B cell (primary cell): Measurements from ENCODE around the gene DROSHA.

Source experiments
- EZH2 ChIP-seq: IDR thresholded peaks from 2 replicates; pipeline ENCODE4 v1.6.1; 2012; ENCODE audit warnings: borderline replicate concordance, low read depth, mild to moderate bottlenecking, moderate library complexity, low read length; ENCODE audit not compliant: insufficient read depth, poor library complexity, severe bottlenecking
- TF ChIP-seq, protein P1 (sequence below): fragments of 200-600 bp; IDR thresholded peaks from one replicate; pipeline ENCODE4 v1.8.0; 2022; ENCODE audit warnings: antibody characterized with exemption, mild to moderate bottlenecking

GRCh38 chr5:31537851-31538250 is 6.0 kb upstream of the DROSHA start:
- TF ChIP-seq, protein P1, sequence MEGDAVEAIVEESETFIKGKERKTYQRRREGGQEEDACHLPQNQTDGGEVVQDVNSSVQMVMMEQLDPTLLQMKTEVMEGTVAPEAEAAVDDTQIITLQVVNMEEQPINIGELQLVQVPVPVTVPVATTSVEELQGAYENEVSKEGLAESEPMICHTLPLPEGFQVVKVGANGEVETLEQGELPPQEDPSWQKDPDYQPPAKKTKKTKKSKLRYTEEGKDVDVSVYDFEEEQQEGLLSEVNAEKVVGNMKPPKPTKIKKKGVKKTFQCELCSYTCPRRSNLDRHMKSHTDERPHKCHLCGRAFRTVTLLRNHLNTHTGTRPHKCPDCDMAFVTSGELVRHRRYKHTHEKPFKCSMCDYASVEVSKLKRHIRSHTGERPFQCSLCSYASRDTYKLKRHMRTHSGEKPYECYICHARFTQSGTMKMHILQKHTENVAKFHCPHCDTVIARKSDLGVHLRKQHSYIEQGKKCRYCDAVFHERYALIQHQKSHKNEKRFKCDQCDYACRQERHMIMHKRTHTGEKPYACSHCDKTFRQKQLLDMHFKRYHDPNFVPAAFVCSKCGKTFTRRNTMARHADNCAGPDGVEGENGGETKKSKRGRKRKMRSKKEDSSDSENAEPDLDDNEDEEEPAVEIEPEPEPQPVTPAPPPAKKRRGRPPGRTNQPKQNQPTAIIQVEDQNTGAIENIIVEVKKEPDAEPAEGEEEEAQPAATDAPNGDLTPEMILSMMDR, result no peak
- no peak for TF ChIP-seq EZH2
